A549 (cell line): ENCODE measurements around the gene C12orf43. TPM values are rescaled to one million over a fixed set of nuclear protein-coding genes. Genes with fewer than 3 reads are reported as not detected.

Experiments used
- ATAC-seq, 2 experiments: fragments of 200-7000 bp in 1 of 2; fragments of >200 bp in 1 of 2; cut with Nextera tagmentation in 1 of 2; cut with Tn5 transposase in 1 of 2; 3 replicates each; pipeline versions ENCODE4 v1.8.0 to v1.9.1; 2018 to 2020; ENCODE audit warnings: mild to moderate bottlenecking in 1 of 2, moderate library complexity in 1 of 2
- CTCF ChIA-PET: fragments of 300-600 bp; sonication (Branson Sonifier 250); formaldehyde crosslinking; extraction: SDS; loops from one replicate; lab custom pipeline; 2021; ENCODE audit warnings: antibody characterized with exemption, inconsistent platforms; lab: Yijun Ruan, JAX
- POLR2A ChIA-PET: fragments of 350-600 bp; formaldehyde crosslinking; extraction: SDS; loops from one replicate; lab custom pipeline; 2021; ENCODE audit warnings: antibody characterized with exemption, inconsistent platforms; lab: Yijun Ruan, JAX
- DNase-seq, 2 experiments: peaks; one replicate each; pipeline versions ENCODE4 v3.0.0 to v3.0.0-alpha.2; 2011 to 2016; ENCODE audit warnings: low read depth in 1 of 2, low spot score in 1 of 2
- FAIRE-seq: peaks from 2 replicates; lab custom pipeline; 2011; peaks lifted over from hg19 to GRCh38; lab: Jason Lieb, UNC
- H3K27ac ChIP-seq, 2 experiments: fragments of >200 bp; sonication (Bioruptor Twin); formaldehyde crosslinking; 3 replicates each; pipeline ENCODE4 v1.5.1; 2016 to 2017
- H3K4me1 ChIP-seq: fragments of >200 bp; sonication (Bioruptor Twin); formaldehyde crosslinking; 3 replicates; pipeline ENCODE4 v1.6.1; 2016
- H3K4me2 ChIP-seq: fragments of >200 bp; sonication (Bioruptor Twin); formaldehyde crosslinking; 3 replicates; pipeline ENCODE4 v1.6.1; 2016
- H3K4me3 ChIP-seq: fragments of >200 bp; sonication (Bioruptor Twin); formaldehyde crosslinking; 3 replicates; pipeline ENCODE4 v1.5.1; 2016
- H3K9me3 ChIP-seq: fragments of >200 bp; sonication (Bioruptor Twin); formaldehyde crosslinking; 3 replicates; pipeline ENCODE4 v1.6.1; 2016
- CEBPB ChIP-seq, 2 experiments: fragments of >200 bp in 1 of 2; sonication (Bioruptor Twin) in 1 of 2; formaldehyde crosslinking in 1 of 2; IDR thresholded peaks; 2 replicates each; pipeline ENCODE4 v1.6.1; 2012 to 2016
- CHD2 ChIP-seq: fragments of 150-350 bp; IDR thresholded peaks from 2 replicates; pipeline ENCODE4 v1.6.1; 2014; ENCODE audit warnings: low read length; ENCODE audit not compliant: partially characterized antibody
- CTCF ChIP-seq: fragments of >200 bp; sonication (Bioruptor Twin); formaldehyde crosslinking; IDR thresholded peaks from 3 replicates; pipeline ENCODE4 v1.5.1; 2016
- EHF ChIP-seq: fragments of 250-450 bp; sonication (Bioruptor Pico); IDR thresholded peaks from 2 replicates; pipeline ENCODE4 v1.5.0; 2020; ENCODE audit warnings: mild to moderate bottlenecking
- EP300 ChIP-seq, 2 experiments: fragments of >200 bp; sonication (Bioruptor Twin); formaldehyde crosslinking; IDR thresholded peaks; 2 replicates in 1 of 2; 3 replicates in 1 of 2; pipeline ENCODE4 v1.6.1; 2016 to 2017
- FOXS1 ChIP-seq: fragments of 250-450 bp; sonication (Bioruptor Pico); IDR thresholded peaks from 2 replicates; pipeline ENCODE4 v1.5.0; 2020; ENCODE audit warnings: mild to moderate bottlenecking, moderate library complexity
- GATA3 ChIP-seq: IDR thresholded peaks from 2 replicates; pipeline ENCODE4 v1.6.1; 2012; ENCODE audit warnings: borderline replicate concordance
- HDAC2 ChIP-seq: fragments of 200-600 bp; sonication (generic); IDR thresholded peaks from 2 replicates; pipeline ENCODE4 v1.6.1; 2016
- HEYL ChIP-seq: fragments of 250-450 bp; sonication (Bioruptor Pico); IDR thresholded peaks from 2 replicates; pipeline ENCODE4 v1.8.0; 2021; ENCODE audit warnings: mild to moderate bottlenecking, moderate library complexity
- HOXB5 ChIP-seq: fragments of 250-450 bp; sonication (Bioruptor Pico); IDR thresholded peaks from 2 replicates; pipeline ENCODE4 v1.5.0; 2020; ENCODE audit warnings: mild to moderate bottlenecking, moderate library complexity
- KDM1A ChIP-seq: fragments of 200-600 bp; sonication (generic); IDR thresholded peaks from 2 replicates; pipeline ENCODE4 v1.6.1; 2016; ENCODE audit warnings: low read depth, mild to moderate bottlenecking
- KDM5A ChIP-seq: fragments of 200-600 bp; sonication (generic); IDR thresholded peaks from 2 replicates; pipeline ENCODE4 v1.6.1; 2016; ENCODE audit warnings: antibody characterized with exemption, mild to moderate bottlenecking
- MAFK ChIP-seq: fragments of 450-650 bp; IDR thresholded peaks from 2 replicates; pipeline ENCODE4 v1.6.1; 2014; ENCODE audit not compliant: partially characterized antibody
- MYC ChIP-seq: IDR thresholded peaks from 2 replicates; pipeline ENCODE4 v1.6.1; 2012; ENCODE audit warnings: mild to moderate bottlenecking, inconsistent platforms, low read length, improper control_type of control experiment, borderline replicate concordance
- NR3C1 ChIP-seq: fragments of >200 bp; sonication (Bioruptor Twin); formaldehyde crosslinking; IDR thresholded peaks from 3 replicates; pipeline ENCODE4 v1.6.1; 2017
- PBX3 ChIP-seq: IDR thresholded peaks from 2 replicates; pipeline ENCODE4 v1.6.1; 2012
- PHF8 ChIP-seq: fragments of 200-600 bp; sonication (generic); IDR thresholded peaks from 2 replicates; pipeline ENCODE4 v1.6.1; 2016; ENCODE audit warnings: low read depth, mild to moderate bottlenecking, antibody characterized with exemption, moderate library complexity, borderline replicate concordance
- RARB ChIP-seq: fragments of 250-450 bp; sonication (Bioruptor Pico); IDR thresholded peaks from 2 replicates; pipeline ENCODE4 v1.8.0; 2021; ENCODE audit warnings: mild to moderate bottlenecking, moderate library complexity
- REST ChIP-seq: fragments of 200-600 bp; sonication (generic); IDR thresholded peaks from 2 replicates; pipeline ENCODE4 v1.6.1; 2016; ENCODE audit warnings: antibody characterized with exemption, mild to moderate bottlenecking, moderate library complexity
- RFX5 ChIP-seq: fragments of 450-650 bp; IDR thresholded peaks from 2 replicates; pipeline ENCODE4 v1.7.1; 2014; ENCODE audit warnings: antibody characterized with exemption, mild to moderate bottlenecking, moderate library complexity
- RNF2 ChIP-seq: fragments of 200-600 bp; sonication (generic); IDR thresholded peaks from 2 replicates; pipeline ENCODE4 v1.6.1; 2016; ENCODE audit warnings: low read depth, mild to moderate bottlenecking, antibody characterized with exemption, moderate library complexity, borderline replicate concordance
- SMC3 ChIP-seq: fragments of >200 bp; sonication (Bioruptor Twin); formaldehyde crosslinking; IDR thresholded peaks from 3 replicates; pipeline ENCODE4 v1.6.1; 2018; ENCODE audit warnings: inconsistent platforms
- SREBF2 ChIP-seq: fragments of 450-650 bp; IDR thresholded peaks from 2 replicates; pipeline ENCODE4 v1.6.1; 2014; ENCODE audit warnings: mild to moderate bottlenecking, moderate library complexity
- TFCP2L1 ChIP-seq: fragments of 250-450 bp; sonication (Bioruptor Pico); IDR thresholded peaks from 2 replicates; pipeline ENCODE4 v1.5.0; 2021; ENCODE audit warnings: mild to moderate bottlenecking
- TP53 ChIP-seq: fragments of 250-450 bp; sonication (Bioruptor Pico); IDR thresholded peaks from 2 replicates; pipeline ENCODE4 v1.5.0; 2021; ENCODE audit warnings: mild to moderate bottlenecking, moderate library complexity
- ZC3H11A ChIP-seq: fragments of 450-650 bp; IDR thresholded peaks from 2 replicates; pipeline ENCODE4 v1.6.1; 2014; ENCODE audit warnings: antibody characterized with exemption, mild to moderate bottlenecking
- ZNF302 ChIP-seq: fragments of 250-450 bp; sonication (Bioruptor Pico); IDR thresholded peaks from 2 replicates; pipeline ENCODE4 v1.9.0; 2021; ENCODE audit warnings: inconsistent platforms, mild to moderate bottlenecking, moderate library complexity
- WGBS: methylation state at CpG from one replicate; pipeline ENCODE4 v1.1.6; 2017; ENCODE audit errors: missing lambda C conversion rate; 5-methylcytosine and 5-hydroxymethylcytosine counted together
- polyA plus RNA-seq, 4 experiments: library from polyadenylated mRNA; depleted of rRNA in 3 of 4; stranded (reverse); fragments of >200 nt; fragmentation: RNase III in 1 of 4; extraction: RNeasy Plus Mini Kit Qiagen cat#74134 plus additional on column Dnase treatment in 1 of 4; gene quantifications; 2 replicates in 3 of 4; 3 replicates in 1 of 4; pipeline ENCODE4 v1.2.3, GENCODE V29; 2011 to 2017

C12orf43 gene
- polyA plus RNA-seq, 2 of the 4 experiments (the other 2 are of a cell fraction) = 20.0 to 20.5 TPM

- ChIA-PET POLR2A (no interaction called here), CTCF (interaction anchor here (0.6 to 6.0 kb wide), 23 partner anchors 8 to 547 kb away, joined by 3 to 40 read pairs (median 4); no protein-coding TSS in a partner anchor)
- no peak overlapping the region for H3K4me3 ChIP-seq
- TF ChIP-seq TFCP2L1 (no peak), KDM1A (no peak), EHF (CRISPR knock-in tag) (no peak), GATA3 (no peak), PBX3 (no peak), CTCF (no peak), HOXB5 (CRISPR knock-in tag) (no peak), MAFK (no peak), RFX5 (no peak), CHD2 (no peak), PHF8 (no peak), SREBF2 (no peak), HEYL (CRISPR knock-in tag) (no peak), SMC3 (no peak)
- FAIRE-seq = no peak
- DNase-seq = no peak
- peaks cover 6% of the 10 kb centered on the region; the same call in 1 of the 3 replicates for H3K4me1 ChIP-seq
- H3K27ac ChIP-seq = no peak overlapping the region
- no peaks in the 10 kb centered on the region for H3K9me3 ChIP-seq
- no peak; a peak in 1 of 6 replicates for ATAC-seq
- H3K4me2 ChIP-seq = no peak overlapping the region
- 75% methylated on average over 10 of the region's 10 CpGs for WGBS
Observed at GRCh38 chr12:121059031-121059898, 43.0 kb upstream of the C12orf43 start.

- ChIA-PET CTCF (interaction anchor here (1.3 to 6.0 kb wide), 4 partner anchors 10 to 53 kb away, joined by 3 to 26 read pairs (median 14); no protein-coding TSS in a partner anchor), POLR2A (no interaction called here)
- DNase-seq (no peak), ATAC-seq (no peak), FAIRE-seq (no peak)
- no peak overlapping the region for H3K27ac ChIP-seq
- 57% methylated on average over 9 of the region's 9 CpGs for WGBS
- H3K4me2 ChIP-seq = no peak overlapping the region
- H3K4me3 ChIP-seq = no peak overlapping the region
- H3K4me1 ChIP-seq = peaks cover 6% of the 10 kb centered on the region; the same call in 1 of the 3 replicates
- TF ChIP-seq HDAC2 (no peak), CHD2 (no peak), EP300 (IDR thresholded peaks at IDR 0.05) (no peak), RNF2 (no peak), MYC (no peak), HOXB5 (CRISPR knock-in tag) (no peak), ZNF302 (no peak), PBX3 (no peak)
- no peaks in the 10 kb centered on the region for H3K9me3 ChIP-seq
Observed at GRCh38 chr12:121057794-121058193, 41.5 kb upstream of the C12orf43 start.

GRCh38 chr12:121053706-121054105 lies 37.4 kb upstream of the C12orf43 start:
- DNase-seq (no peak), FAIRE-seq (no peak), ATAC-seq (no peak)
- ChIA-PET POLR2A (no interaction called here), CTCF (interaction anchor here (1.0 kb wide), 1 partner anchor 18 kb away, joined by 3 read pairs; no protein-coding TSS in a partner anchor)
- H3K4me1 ChIP-seq = no peaks in the 10 kb centered on the region
- 65% methylated on average over 11 of the region's 11 CpGs for WGBS
- no peak overlapping the region for H3K4me2 ChIP-seq
- no peak overlapping the region for H3K27ac ChIP-seq
- H3K9me3 ChIP-seq = no peaks in the 10 kb centered on the region
- H3K4me3 ChIP-seq = no peak overlapping the region
- TF ChIP-seq RFX5 (no peak), TP53 (CRISPR knock-in tag) (no peak), FOXS1 (CRISPR knock-in tag) (no peak), KDM5A (no peak), CEBPB (IDR thresholded peaks at IDR 0.05) (no peak), ZC3H11A (no peak), REST (no peak), RARB (CRISPR knock-in tag) (no peak), NR3C1 (no peak)
